Left renal cortex interstitium (tissue), 4 donors: ENCODE measurements around the gene CAPN1. TPM values are rescaled to one million over a fixed set of nuclear protein-coding genes. Genes with fewer than 3 reads are reported as not detected.
A peak's percentile ranks its signal among the peaks of the same experiment; 100 is the strongest.

Experiments
- DNase-seq, 4 donors: peaks; one replicate each; pipeline ENCODE4 v3.0.0-alpha.2; 2013; ENCODE audit warnings: low read depth in 4 of 4, low spot score in 2 of 4, missing footprints in 1 of 4
- polyA plus RNA-seq, 4 donors: library from polyadenylated mRNA; unstranded; fragments of 120-200 nt; gene quantifications; one replicate each; pipeline ENCODE4 v1.2.1, GENCODE V29; 2013; ENCODE audit not compliant: insufficient read length in 4 of 4

The CAPN1 gene
- polyA plus RNA-seq, 4 donors = 83.3 to 121 (median 99.2) TPM

- DNase-seq = no peak
These were observed 6.3 kb downstream of the CAPN1 start for GRCh38 chr11:65187971-65188461.

- no peak for DNase-seq
These were observed 6.8 kb downstream of the CAPN1 start for GRCh38 chr11:65188486-65188885.

GRCh38 chr11:65189191-65189590 lies 7.5 kb downstream of the CAPN1 start:
- no peak for DNase-seq

DNA sequence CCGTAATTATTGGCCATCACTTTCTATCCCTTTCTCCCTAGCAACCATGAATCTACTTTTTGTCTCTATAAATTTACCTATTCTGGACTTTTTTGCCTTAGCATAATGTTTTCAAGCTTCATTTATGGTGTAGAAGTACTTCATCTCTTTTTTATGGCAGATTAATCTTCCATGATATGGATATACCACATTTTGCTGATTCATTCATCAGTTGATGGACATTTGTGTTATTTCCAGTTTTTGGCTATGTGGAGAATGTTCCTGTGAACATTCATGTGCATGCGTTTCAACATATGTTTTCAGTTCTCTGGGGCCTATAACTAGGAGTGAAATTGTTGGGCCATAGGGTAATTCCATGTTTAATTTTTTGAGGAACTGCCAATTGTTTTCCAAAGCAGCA lies 12.8 kb downstream of the CAPN1 start:
- no peak for DNase-seq

GRCh38 chr11:65204143-65204542 lies 22.4 kb downstream of the CAPN1 start:
- DNase-seq = no peak

DNA sequence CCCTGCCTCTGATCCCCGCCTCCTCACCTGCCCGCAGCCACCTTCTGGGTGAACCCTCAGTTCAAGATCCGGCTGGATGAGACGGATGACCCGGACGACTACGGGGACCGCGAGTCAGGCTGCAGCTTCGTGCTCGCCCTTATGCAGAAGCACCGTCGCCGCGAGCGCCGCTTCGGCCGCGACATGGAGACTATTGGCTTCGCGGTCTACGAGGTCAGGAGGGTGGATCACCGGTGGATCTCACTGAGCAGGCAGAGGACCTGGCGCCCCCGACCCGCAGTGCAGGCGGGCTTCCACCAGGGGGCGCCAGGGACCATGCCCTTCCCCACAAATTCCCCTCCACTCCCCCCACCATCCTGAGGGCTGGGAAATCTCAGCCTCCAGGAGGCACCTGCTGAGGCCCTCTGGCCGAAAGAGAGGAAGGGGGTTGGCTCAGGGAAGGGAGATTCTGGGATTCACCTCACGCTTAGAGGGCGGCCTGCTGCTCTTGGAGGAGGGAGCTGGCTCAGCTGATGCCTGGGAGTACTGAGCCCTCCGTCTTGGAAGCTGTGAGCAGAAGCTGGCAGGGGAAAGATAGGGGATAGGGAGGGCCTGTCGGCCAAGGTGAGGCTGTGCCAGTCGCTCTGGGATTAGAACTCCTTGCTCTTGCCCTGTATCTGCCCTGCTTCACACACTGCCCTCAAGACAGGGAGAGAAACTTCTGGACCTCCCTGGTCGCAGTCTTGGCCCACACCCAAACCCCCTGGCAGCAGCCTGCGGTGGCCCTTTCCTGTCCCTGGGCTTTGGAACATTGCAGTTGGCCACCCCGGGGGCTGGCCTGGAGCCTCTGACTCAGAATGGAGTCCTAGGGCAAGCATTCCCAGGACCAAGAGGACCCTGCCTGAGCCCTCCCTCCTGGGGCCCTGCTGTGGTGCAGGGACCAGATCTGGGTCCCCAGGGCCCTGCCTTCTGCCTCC lies 23.2 kb downstream of the CAPN1 start:
- DNase-seq = no peak

DNA sequence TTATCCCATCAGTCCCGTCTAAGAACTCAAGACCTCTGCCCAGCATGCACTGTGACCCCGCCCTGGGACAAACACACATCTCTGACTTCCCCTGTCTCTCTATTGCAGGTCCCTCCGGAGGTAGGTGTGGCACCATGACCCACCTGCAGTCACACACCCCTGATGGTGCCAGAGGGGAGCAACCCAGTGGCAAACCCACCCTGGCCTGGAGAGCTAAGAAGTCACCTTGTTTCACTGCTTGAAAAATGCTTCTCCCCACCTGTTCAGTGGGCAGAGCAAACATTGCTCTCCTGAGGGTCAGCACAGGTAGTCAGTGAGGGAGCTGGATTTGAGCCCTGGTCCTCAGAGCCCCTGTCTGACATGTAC lies 23.9 kb downstream of the CAPN1 start:
- no peak for DNase-seq

- DNase-seq = no peak
These were observed 24.7 kb downstream of the CAPN1 start for GRCh38 chr11:65206441-65206841.

DNA sequence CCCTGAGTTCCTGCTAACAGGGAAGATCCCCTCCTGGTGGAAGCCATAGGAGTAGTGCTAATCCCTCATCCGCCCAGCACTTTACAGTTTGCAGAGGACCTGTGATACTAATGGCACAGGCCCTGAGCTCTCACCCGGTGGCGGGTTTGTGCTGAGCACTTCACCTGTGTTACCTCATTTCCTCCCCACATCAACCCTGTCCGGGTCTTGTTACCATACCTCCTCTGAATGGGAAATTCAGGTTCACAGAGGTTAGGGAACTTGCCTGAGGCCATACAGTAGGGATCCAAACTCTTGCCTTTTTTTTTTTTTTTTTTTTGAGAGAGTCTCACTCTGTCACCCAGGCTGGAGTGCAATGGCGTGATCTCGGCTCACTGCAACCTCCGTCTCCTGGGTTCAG lies 25.2 kb downstream of the CAPN1 start:
- DNase-seq = no peak

DNA sequence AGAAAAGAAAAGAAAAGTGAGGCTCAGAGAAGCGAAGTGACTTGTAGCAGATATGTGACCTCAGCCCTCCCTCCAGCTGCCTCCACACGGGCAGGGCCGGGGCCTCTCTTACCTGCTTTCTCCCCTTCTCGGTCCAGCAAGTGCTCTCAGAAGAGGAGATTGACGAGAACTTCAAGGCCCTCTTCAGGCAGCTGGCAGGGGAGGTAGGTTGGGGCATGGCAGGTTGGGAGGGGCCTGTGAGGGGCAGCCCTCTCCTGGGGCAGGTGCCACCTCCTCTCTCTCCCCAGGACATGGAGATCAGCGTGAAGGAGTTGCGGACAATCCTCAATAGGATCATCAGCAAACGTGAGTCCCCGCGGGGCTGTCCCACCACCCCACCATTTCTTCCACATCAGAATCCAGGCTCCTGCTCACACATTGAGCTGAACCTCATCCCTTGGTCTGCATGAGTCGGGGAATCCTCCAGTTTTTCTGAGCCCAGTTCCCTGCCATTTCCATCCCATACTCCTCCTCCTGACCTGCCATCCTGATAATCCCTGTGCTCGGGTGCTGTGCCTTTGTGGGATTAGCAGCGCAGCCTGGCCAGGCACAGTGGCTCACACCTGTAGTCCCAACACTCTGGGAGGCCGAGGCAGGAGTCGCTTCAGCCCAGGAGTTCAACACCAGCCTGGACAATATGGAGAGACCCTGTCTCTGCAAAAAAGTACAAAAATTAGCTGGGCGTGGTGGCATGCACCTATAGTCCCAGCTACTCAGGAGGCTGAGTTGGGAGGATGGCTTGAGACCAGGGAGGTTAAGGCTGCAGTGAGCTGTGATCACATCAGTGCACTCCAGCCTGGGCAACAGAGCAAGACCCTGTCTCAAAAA lies 26.4 kb downstream of the CAPN1 start:
- DNase-seq = no peak

GRCh38 chr11:65208785-65209710 lies 27.3 kb downstream of the CAPN1 start:
- no peak for DNase-seq

DNA sequence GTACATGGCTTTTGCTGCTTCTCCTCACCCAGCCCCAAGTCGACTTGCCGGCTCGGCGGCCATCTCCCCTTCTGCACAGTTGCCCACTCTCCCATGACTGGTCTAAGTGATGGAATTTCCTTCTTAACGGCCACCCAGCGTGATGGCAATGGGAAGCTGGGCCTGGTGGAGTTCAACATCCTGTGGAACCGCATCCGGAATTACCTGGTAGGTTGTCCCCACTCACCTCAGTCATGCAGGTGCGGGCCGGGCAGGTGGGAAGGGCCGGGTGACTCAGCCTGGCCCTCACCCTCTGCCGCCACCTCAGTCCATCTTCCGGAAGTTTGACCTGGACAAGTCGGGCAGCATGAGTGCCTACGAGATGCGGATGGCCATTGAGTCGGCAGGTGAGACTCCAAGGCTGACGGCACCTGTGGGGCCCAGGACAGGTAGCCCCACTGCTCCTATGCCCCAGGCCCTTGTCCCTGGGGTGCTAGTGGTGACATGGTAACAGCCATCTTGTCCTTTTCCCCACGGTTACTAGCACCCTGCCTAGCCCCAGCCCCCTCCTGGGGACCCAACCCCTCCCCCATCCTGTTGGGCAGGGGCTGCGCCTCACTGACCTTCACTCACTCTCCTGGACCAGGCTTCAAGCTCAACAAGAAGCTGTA lies 28.1 kb downstream of the CAPN1 start:
- DNase-seq = no peak

- no peak for DNase-seq
These were observed 28.6 kb downstream of the CAPN1 start for GRCh38 chr11:65210361-65210731.

- DNase-seq = no peak
These were observed 29.0 kb downstream of the CAPN1 start for GRCh38 chr11:65210748-65211147.

GRCh38 chr11:65211293-65212105 lies 29.8 kb downstream of the CAPN1 start:
- DNase-seq = no peak

- no peak for DNase-seq
These were observed 30.6 kb downstream of the CAPN1 start for GRCh38 chr11:65212226-65212801.

- DNase-seq = peak in 1 of 4 donors; percentile 19
These were observed 31.8 kb downstream of the CAPN1 start for GRCh38 chr11:65213322-65214211.
